Mesenchymal stem cell (in vitro differentiated cells and primary cell): ENCODE measurements around the gene LIN7B.
A peak's percentile ranks its signal among the peaks of the same experiment; 100 is the strongest.

ENCODE experiments used
- DNase-seq: peaks from one replicate; pipeline ENCODE4 v3.0.0-alpha.2; 2013
- H2AFZ ChIP-seq: one replicate; pipeline ENCODE4 v1.6.1; 2013; ENCODE audit warnings: low read depth, mild to moderate bottlenecking, control low read depth, inconsistent platforms, low read length, moderate library complexity
- H2AK5ac ChIP-seq: 2 replicates; pipeline ENCODE4 v1.6.1; 2013; ENCODE audit warnings: low read length, moderate library complexity, mild to moderate bottlenecking, inconsistent platforms; ENCODE audit not compliant: severe bottlenecking
- H2BK120ac ChIP-seq: one replicate; pipeline ENCODE4 v1.6.1; 2013; ENCODE audit warnings: low read depth, mild to moderate bottlenecking, inconsistent platforms, low read length, moderate library complexity
- H2BK12ac ChIP-seq, 2 experiments: one replicate each; pipeline ENCODE4 v1.6.1; 2013; ENCODE audit warnings: inconsistent platforms in 2 of 2, low read length in 2 of 2, mild to moderate bottlenecking in 2 of 2, moderate library complexity in 2 of 2, control low read depth in 1 of 2
- H2BK15ac ChIP-seq: one replicate; pipeline ENCODE4 v1.6.1; 2013; ENCODE audit warnings: mild to moderate bottlenecking, low read depth, inconsistent platforms; ENCODE audit not compliant: poor library complexity, severe bottlenecking
- H2BK5ac ChIP-seq: 2 replicates; pipeline ENCODE4 v1.6.1; 2013; ENCODE audit warnings: low read depth, mild to moderate bottlenecking, low read length, control low read depth, inconsistent platforms; ENCODE audit not compliant: poor library complexity, severe bottlenecking
- H3K14ac ChIP-seq, 2 experiments: one replicate each; pipeline ENCODE4 v1.6.1; 2013; ENCODE audit warnings: inconsistent platforms in 2 of 2, low read length in 2 of 2, control low read depth in 1 of 2, mild to moderate bottlenecking in 1 of 2, moderate library complexity in 1 of 2
- H3K18ac ChIP-seq, 2 experiments: one replicate each; pipeline ENCODE4 v1.6.1; 2013; ENCODE audit warnings: inconsistent platforms in 2 of 2, low read length in 2 of 2, control low read depth in 1 of 2, low read depth in 1 of 2, mild to moderate bottlenecking in 1 of 2
- H3K23ac ChIP-seq, 2 experiments: one replicate each; pipeline ENCODE4 v1.6.1; 2013; ENCODE audit warnings: inconsistent platforms in 2 of 2, low read length in 2 of 2, mild to moderate bottlenecking in 2 of 2, moderate library complexity in 2 of 2, control low read depth in 1 of 2
- H3K27ac ChIP-seq: 2 replicates; pipeline ENCODE4 v1.5.1; 2013; ENCODE audit warnings: mild to moderate bottlenecking, moderate library complexity, low read length, control low read depth, inconsistent platforms; ENCODE audit not compliant: poor library complexity, severe bottlenecking
- H3K27me3 ChIP-seq, 2 experiments: 2 replicates each; pipeline versions ENCODE4 v1.6.1 to v1.7.0; 2013; ENCODE audit warnings: low read length in 2 of 2, mild to moderate bottlenecking in 2 of 2, moderate library complexity in 2 of 2, control low read depth in 1 of 2, inconsistent platforms in 1 of 2; ENCODE audit not compliant: control insufficient read depth in 1 of 2, insufficient read depth in 1 of 2
- H3K36me3 ChIP-seq, 2 experiments: 2 replicates each; pipeline versions ENCODE4 v1.6.1 to v1.7.0; 2013; ENCODE audit warnings: low read length in 2 of 2, control low read depth in 1 of 2, inconsistent platforms in 1 of 2, low read depth in 1 of 2, mild to moderate bottlenecking in 1 of 2; ENCODE audit not compliant: insufficient read depth in 2 of 2, control insufficient read depth in 1 of 2
- H3K4ac ChIP-seq, 2 experiments: one replicate each; pipeline ENCODE4 v1.6.1; 2013; ENCODE audit warnings: inconsistent platforms in 2 of 2, low read length in 2 of 2, mild to moderate bottlenecking in 2 of 2, moderate library complexity in 2 of 2, control low read depth in 1 of 2, low read depth in 1 of 2
- H3K4me1 ChIP-seq: 2 replicates; pipeline ENCODE4 v1.6.1; 2013; ENCODE audit warnings: low read depth, low read length, control low read depth; ENCODE audit not compliant: control insufficient read depth, insufficient read depth
- H3K4me2 ChIP-seq: 2 replicates; pipeline ENCODE4 v1.6.1; 2013; ENCODE audit warnings: low read length, mild to moderate bottlenecking, inconsistent platforms; ENCODE audit not compliant: poor library complexity, severe bottlenecking
- H3K4me3 ChIP-seq, 2 experiments: 2 replicates each; pipeline versions ENCODE4 v1.5.1 to v1.7.0; 2013; ENCODE audit warnings: low read length in 2 of 2, mild to moderate bottlenecking in 2 of 2, control low read depth in 1 of 2, low read depth in 1 of 2; ENCODE audit not compliant: insufficient read depth in 1 of 2
- H3K79me1 ChIP-seq: replicated peaks from 2 replicates; pipeline ENCODE4 v1.6.1; 2013; ENCODE audit warnings: mild to moderate bottlenecking, control low read depth, low read length, inconsistent platforms; ENCODE audit not compliant: poor library complexity, severe bottlenecking
- H3K9ac ChIP-seq: 2 replicates; pipeline ENCODE4 v1.7.0; 2013; ENCODE audit warnings: mild to moderate bottlenecking, low read length, moderate library complexity
- H3K9me3 ChIP-seq: 2 replicates; pipeline ENCODE4 v1.7.0; 2013; ENCODE audit warnings: mild to moderate bottlenecking, low read length; ENCODE audit not compliant: control insufficient read depth
- H4K8ac ChIP-seq: one replicate; pipeline ENCODE4 v1.6.1; 2013; ENCODE audit warnings: inconsistent platforms, mild to moderate bottlenecking, low read length, moderate library complexity
- H4K91ac ChIP-seq: one replicate; pipeline ENCODE4 v1.6.1; 2013; ENCODE audit warnings: mild to moderate bottlenecking, low read length, inconsistent platforms
- WGBS: methylation state at CpG from one replicate; pipeline ENCODE4 v1.1.7; 2013; ENCODE audit warnings: mixed read lengths; 5-methylcytosine and 5-hydroxymethylcytosine counted together

The LIN7B gene

DNA sequence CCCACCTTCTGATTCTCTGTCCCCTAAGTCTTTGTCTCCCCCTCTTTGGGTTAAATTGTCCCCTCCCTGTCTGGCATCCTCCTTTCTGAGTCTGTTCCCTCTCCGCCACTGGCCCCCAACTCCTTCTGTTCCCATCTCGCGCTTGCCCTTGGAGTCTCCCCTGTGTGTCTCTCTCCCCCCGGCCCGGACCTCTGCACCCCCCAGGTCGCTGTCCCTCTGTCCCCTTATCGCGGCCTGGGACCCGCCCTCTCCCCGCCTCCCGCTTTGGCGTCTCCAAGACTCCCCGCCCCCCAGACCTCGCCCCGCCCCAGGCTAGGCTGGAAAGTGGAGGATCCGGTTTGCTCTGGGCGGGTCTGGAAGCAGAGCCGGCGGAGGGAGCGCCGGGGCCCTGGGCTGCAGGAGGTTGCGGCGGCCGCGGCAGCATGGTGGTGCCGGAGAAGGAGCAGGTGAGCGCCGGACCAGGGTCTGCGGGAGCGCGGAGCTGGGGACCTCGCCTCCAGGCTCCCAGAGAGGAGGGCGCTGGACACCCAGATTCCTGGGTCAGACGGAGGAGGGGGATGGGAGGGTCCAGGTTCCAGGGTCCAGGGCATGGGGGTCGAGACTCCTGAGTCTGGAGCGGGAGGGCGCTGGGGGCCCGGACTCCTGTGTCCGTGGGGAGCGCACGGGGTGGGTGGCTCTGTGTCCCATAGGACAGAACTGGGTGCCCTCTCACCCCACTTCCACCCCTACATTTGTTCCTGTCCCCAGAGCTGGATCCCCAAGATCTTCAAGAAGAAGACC, 43.5 kb downstream of the LIN7B start, which contains the start of gene TRPM4:
TSS of gene TRPM4 (plus strand) at position 348 of the 780 bp plus-strand sequence. CDS start at position 423, 75 bp downstream.
- Histone ChIP-seq H3K4me1 (peaks cover 17% of the 10 kb centered on the region), H2BK5ac (no peak within 1 kb of the TSS), H3K79me1 (peaks cover 17% of the 10 kb centered on the region), H3K4ac (peak within 1 kb of the TSS; percentile 77 to 85), H3K23ac (peak within 1 kb of the TSS in 1 of 2 experiments; percentile 36), H3K27me3 (peaks cover 10 to 11% of the 10 kb centered on the region in 2 experiments), H3K9me3 (no peaks in the 10 kb centered on the region), H3K4me3 (peak within 1 kb of the TSS; percentile 93 to 96), H3K4me2 (peak within 1 kb of the TSS; percentile 94), H3K18ac (peak within 1 kb of the TSS; percentile 91 to 92), H2AK5ac (peak within 1 kb of the TSS; percentile 32), H4K91ac (peak within 1 kb of the TSS; percentile 73), H3K27ac (no peak within 1 kb of the TSS), H2BK120ac (peak within 1 kb of the TSS; percentile 67), H3K9ac (peak within 1 kb of the TSS; percentile 98), H3K36me3 (peaks cover 0 to 11% of the 10 kb centered on the region in 2 experiments), H2AFZ (peak within 1 kb of the TSS; percentile 93), H2BK12ac (peak within 1 kb of the TSS; percentile 75 to 77), H2BK15ac (peak within 1 kb of the TSS; percentile 55), H3K14ac (peak within 1 kb of the TSS in 1 of 2 experiments; percentile 93), H4K8ac (peak within 1 kb of the TSS; percentile 92)
- 1% methylated on average over 31 of the region's 41 CpGs for WGBS
- DNase-seq, result peak; percentile 83

DNA sequence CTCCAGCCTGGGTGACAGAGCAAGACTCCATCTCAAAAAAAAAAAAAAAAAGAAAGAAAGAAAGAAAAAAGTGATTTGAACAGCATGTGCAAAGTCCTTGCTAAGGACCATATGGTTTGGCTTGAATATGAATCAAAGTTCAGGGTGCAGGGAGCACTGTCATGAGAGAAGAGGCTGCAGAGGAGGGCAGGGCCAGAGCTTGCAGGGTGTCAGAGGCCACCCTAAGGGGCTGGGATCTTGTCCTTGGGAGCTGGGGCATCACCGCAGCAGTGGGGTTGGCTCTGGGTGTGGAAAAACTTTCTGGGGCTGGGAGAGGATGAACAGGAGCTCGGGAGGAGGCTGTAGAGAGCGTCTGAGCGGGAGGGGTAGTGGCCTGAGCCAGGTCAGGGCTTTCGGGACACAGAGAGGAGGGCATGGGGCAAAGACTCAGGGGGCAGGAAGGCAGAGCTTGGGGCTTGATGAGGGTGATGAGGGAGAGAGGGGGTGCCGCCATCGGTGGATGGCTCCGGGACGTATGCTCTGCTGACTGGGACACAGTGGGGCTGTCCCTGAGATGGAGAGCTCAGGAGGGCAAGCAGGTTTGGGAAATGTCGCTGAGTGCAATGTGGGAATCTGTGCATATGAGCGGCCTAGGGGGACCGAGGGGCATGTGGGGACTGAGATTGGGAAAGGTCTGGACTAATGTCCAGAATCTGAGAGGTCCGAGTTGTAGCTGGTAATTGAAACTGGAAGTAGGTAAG, 46.5 kb downstream of the LIN7B start:
- Histone ChIP-seq H2AFZ (no peak overlapping the region), H3K4me2 (no peak overlapping the region), H2BK15ac (no peak overlapping the region), H3K4me3 (no peak overlapping the region), H3K27me3 (peaks cover 7 to 9% of the 10 kb centered on the region in 2 experiments), H2BK12ac (no peak overlapping the region), H3K23ac (no peak overlapping the region), H3K14ac (peak overlapping the region in 1 of 2 experiments; percentile 41), H2BK120ac (no peak overlapping the region), H2AK5ac (no peak overlapping the region), H3K4me1 (peaks cover 21% of the 10 kb centered on the region), H3K4ac (no peak overlapping the region), H3K18ac (no peak overlapping the region), H3K36me3 (peaks cover 4 to 15% of the 10 kb centered on the region in 2 experiments), H3K79me1 (peaks cover 17% of the 10 kb centered on the region), H4K8ac (no peak overlapping the region), H3K9me3 (no peaks in the 10 kb centered on the region), H4K91ac (no peak overlapping the region), H3K27ac (no peak overlapping the region), H3K9ac (no peak overlapping the region), H2BK5ac (no peak overlapping the region)
- WGBS, result 95% methylated on average over 13 of the region's 13 CpGs
- no peak for DNase-seq

DNA sequence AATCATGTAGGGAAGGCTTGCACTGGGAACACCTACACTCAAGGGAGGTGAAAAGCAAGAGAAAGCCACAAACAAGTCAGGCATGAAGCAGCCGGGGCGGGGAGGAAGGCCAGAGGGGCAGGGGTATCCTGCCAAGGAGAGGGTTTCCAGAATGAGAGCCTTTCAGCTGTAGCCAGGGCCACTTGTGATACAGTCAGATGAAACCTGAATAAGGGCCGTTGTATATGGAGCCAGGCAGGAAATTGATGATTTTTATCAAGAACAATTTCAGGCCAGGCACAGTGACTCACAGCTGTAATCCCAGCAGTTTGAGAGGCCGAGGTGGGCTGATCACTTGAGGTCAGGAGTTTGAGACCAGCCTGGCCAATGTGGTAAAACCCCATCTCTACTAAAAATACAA, 47.8 kb downstream of the LIN7B start:
- H3K4me3 ChIP-seq, result no peak overlapping the region
- no peak overlapping the region for H3K4ac ChIP-seq
- H2BK15ac ChIP-seq, result no peak overlapping the region
- peaks cover 21% of the 10 kb centered on the region for H3K79me1 ChIP-seq
- H2BK5ac ChIP-seq, result no peak overlapping the region
- no peak overlapping the region for H3K27ac ChIP-seq
- H3K14ac ChIP-seq, result no peak overlapping the region
- H2AFZ ChIP-seq, result no peak overlapping the region
- DNase-seq, result no peak
- H3K27me3 ChIP-seq, result no peaks in the 10 kb centered on the region
- H2BK12ac ChIP-seq, result no peak overlapping the region
- no peak overlapping the region for H2AK5ac ChIP-seq
- no peak overlapping the region for H3K18ac ChIP-seq
- no peak overlapping the region for H3K9ac ChIP-seq
- peaks cover 24% of the 10 kb centered on the region for H3K4me1 ChIP-seq
- no peak overlapping the region for H4K91ac ChIP-seq
- no peaks in the 10 kb centered on the region for H3K9me3 ChIP-seq
- H2BK120ac ChIP-seq, result no peak overlapping the region
- no peak overlapping the region for H3K4me2 ChIP-seq
- H4K8ac ChIP-seq, result no peak overlapping the region
- 66% methylated on average over 4 of the region's 4 CpGs for WGBS
- no peak overlapping the region for H3K23ac ChIP-seq
- peaks cover 5 to 22% of the 10 kb centered on the region in 2 experiments for H3K36me3 ChIP-seq
